Lower leg skin (tissue), 3 donors: Measurements from ENCODE around the gene ROR2.

Experiments
- CTCF ChIP-seq, 3 donors: fragments of 450-650 bp; IDR thresholded peaks; one replicate each; pipeline ENCODE4 v1.5.1; 2016; ENCODE audit warnings: antibody characterized with exemption in 3 of 3, mild to moderate bottlenecking in 3 of 3, moderate library complexity in 2 of 3
- POLR2A ChIP-seq, 2 donors: fragments of 450-650 bp; IDR thresholded peaks; one replicate each; pipeline ENCODE4 v1.6.1; 2016 to 2017; ENCODE audit warnings: antibody characterized with exemption in 2 of 2, mild to moderate bottlenecking in 1 of 2, moderate library complexity in 1 of 2

DNA sequence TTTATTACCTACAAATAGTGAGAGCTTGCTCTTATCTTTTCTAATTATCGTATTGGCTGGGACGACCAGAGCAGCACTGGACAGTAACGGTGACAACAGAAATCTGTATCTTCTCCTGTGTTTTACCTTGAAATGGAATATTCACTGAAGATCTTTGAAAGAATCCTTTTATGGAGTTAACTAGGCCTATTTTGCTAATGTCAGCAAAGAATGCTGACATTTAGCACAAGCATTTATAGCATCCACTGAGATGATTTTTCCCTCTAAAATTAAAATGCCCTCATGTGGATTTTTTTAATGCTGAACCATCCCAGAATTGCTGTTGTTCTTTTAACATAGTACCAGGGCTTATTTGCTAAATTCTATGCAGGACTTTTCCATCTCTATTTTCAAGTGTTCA, 59.4 kb downstream of the ROR2 start:
- no peak for TF ChIP-seq CTCF (IDR thresholded peaks at IDR 0.05)
- no peak for TF ChIP-seq POLR2A (IDR thresholded peaks at IDR 0.05)
